GM10248 (cell line): ENCODE data around the gene PLG.
A peak's percentile ranks its signal among the peaks of the same experiment; 100 is the strongest.

ENCODE experiments used
- CTCF ChIA-PET: fragments of 300-600 bp; sonication (Branson Sonifier 250); formaldehyde crosslinking; extraction: SDS; loops from one replicate; lab custom pipeline; 2021; ENCODE audit warnings: antibody characterized with exemption; lab: Yijun Ruan, JAX
- POLR2A ChIA-PET: fragments of 350-650 bp; sonication (Branson Sonifier 250); formaldehyde crosslinking; extraction: SDS; loops from one replicate; lab custom pipeline; 2020; ENCODE audit warnings: antibody characterized with exemption; lab: Yijun Ruan, JAX
- DNase-seq: peaks from one replicate; pipeline ENCODE4 v3.0.0; 2012; ENCODE audit errors: extremely low spot score
- TF ChIP-seq, protein P1 (sequence below): IDR thresholded peaks from 2 replicates; pipeline ENCODE4 v1.5.1; 2012; ENCODE audit warnings: mild to moderate bottlenecking, low read depth; ENCODE audit errors: extremely low read depth, missing control alignments, control extremely low read depth

Gene PLG

GRCh38 chr6:160714731-160715316, 12.8 kb downstream of the PLG start:
- TF ChIP-seq, protein P1, sequence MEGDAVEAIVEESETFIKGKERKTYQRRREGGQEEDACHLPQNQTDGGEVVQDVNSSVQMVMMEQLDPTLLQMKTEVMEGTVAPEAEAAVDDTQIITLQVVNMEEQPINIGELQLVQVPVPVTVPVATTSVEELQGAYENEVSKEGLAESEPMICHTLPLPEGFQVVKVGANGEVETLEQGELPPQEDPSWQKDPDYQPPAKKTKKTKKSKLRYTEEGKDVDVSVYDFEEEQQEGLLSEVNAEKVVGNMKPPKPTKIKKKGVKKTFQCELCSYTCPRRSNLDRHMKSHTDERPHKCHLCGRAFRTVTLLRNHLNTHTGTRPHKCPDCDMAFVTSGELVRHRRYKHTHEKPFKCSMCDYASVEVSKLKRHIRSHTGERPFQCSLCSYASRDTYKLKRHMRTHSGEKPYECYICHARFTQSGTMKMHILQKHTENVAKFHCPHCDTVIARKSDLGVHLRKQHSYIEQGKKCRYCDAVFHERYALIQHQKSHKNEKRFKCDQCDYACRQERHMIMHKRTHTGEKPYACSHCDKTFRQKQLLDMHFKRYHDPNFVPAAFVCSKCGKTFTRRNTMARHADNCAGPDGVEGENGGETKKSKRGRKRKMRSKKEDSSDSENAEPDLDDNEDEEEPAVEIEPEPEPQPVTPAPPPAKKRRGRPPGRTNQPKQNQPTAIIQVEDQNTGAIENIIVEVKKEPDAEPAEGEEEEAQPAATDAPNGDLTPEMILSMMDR, result no peak
- ChIA-PET POLR2A (no interaction called here), CTCF (no interaction called here)
- no peak for DNase-seq

DNA sequence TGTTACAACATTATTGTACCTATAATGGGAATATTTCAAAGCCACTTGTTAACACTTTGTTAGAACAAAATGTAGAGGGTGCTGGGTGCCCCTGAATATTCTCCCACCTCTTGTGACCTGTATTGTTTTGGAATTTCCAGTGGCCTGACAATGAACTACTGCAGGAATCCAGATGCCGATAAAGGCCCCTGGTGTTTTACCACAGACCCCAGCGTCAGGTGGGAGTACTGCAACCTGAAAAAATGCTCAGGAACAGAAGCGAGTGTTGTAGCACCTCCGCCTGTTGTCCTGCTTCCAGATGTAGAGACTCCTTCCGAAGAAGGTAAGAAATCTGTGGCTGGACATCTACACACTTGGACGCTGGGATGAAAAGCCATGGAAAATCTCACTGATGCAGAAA, 28.9 kb downstream of the PLG start:
- TF ChIP-seq, protein P1, result no peak
- DNase-seq, result no peak
- POLR2A ChIA-PET, result no interaction called here
- CTCF ChIA-PET, result no interaction called here

DNA sequence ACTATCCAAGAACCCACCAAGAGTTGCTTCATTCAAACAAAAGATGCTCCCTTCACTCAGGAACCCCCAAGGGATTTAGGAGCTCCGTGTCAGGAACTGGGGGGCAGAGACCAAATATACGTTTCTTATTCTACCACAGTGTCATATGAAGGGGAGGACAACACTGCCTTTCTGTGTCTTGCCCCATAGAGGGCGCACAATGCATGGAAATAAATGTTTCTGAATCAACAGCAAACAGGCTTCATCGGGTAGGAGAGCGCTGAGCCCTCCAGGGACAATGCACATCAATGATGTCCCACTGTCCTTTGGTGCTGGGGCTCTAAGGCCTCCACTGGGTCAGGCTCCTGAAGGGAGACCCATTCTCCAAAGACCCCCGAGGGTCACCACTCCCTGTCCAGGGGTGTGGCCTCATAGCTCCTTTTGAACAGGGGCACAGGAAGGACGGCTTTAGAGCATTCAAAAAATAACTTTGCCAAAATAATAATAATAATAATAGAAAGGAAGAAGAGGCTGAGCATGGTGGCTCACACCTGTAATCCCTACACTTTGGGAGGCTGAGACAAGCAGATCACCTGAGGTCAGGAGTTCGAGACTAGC, 31.1 kb downstream of the PLG start:
- POLR2A ChIA-PET, result no interaction called here
- TF ChIP-seq, protein P1, result peak; percentile 78
- peak; percentile 43 for DNase-seq
- CTCF ChIA-PET, result interaction anchor here (0.7 to 5.0 kb wide), 26 partner anchors 10 to 962 kb away, joined by 3 to 73 read pairs (median 5); no protein-coding TSS in a partner anchor

GRCh38 chr6:160734627-160735026, 32.6 kb downstream of the PLG start:
- no peak for DNase-seq
- POLR2A ChIA-PET, result no interaction called here
- CTCF ChIA-PET, result interaction anchor here (1.1 to 5.0 kb wide), 11 partner anchors 10 to 643 kb away, joined by 3 to 73 read pairs (median 14); no protein-coding TSS in a partner anchor
- TF ChIP-seq, protein P1, result no peak

- ChIA-PET POLR2A (no interaction called here), CTCF (interaction anchor here (1.6 to 5.0 kb wide), 5 partner anchors 13 to 642 kb away, joined by 4 to 73 read pairs (median 15); no protein-coding TSS in a partner anchor)
- TF ChIP-seq, protein P1, result no peak
- DNase-seq, result peak; percentile 12
Observed at GRCh38 chr6:160735523-160735922, 33.5 kb downstream of the PLG start.

DNA sequence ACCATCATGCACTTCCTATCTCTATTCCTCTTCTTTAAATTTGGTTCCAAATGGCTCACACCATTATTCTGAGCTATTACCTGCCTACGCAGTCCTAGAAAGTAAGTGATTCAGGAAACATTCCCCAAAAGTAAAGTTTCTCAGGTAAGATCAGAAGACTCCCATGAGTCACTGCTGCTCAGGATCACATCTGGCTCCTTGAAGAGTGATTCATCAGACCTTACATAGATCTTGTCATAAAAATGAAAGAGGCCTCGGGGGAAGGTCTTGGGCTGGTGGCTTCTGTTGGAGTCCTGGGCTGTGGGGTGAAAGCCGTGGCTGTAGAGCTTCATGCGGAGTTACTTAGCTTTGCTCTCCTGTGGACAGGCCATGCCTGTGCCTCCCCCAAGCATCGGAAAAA, 35.9 kb downstream of the PLG start:
- ChIA-PET POLR2A (no interaction called here), CTCF (interaction anchor here (1.1 kb wide), 1 partner anchor 17 kb away, joined by 3 read pairs; no protein-coding TSS in a partner anchor)
- TF ChIP-seq, protein P1, result no peak
- no peak for DNase-seq
